Heart left ventricle (tissue), 16 donors: ENCODE data around the gene MGA. TPM values are rescaled to one million over a fixed set of nuclear protein-coding genes. Genes with fewer than 3 reads are reported as not detected.

Source experiments
- ATAC-seq, 4 donors: fragments of 200-7000 bp; cut with Tn5 transposase; one replicate each; pipeline ENCODE4 v1.9.1; 2020 to 2022; ENCODE audit warnings: moderate library complexity in 4 of 4, mild to moderate bottlenecking in 3 of 4, moderate number of reproducible peaks in 1 of 4
- DNase-seq, 5 donors: peaks; one replicate each; pipeline ENCODE4 v3.0.0-alpha.2; 2020
- H3K27ac ChIP-seq, 12 donors: fragments of 200-600 bp; sonication (generic) in 4 of 12; one replicate each; pipeline versions ENCODE4 v1.5.0 to v1.8.0; 2016 to 2022; ENCODE audit warnings: mild to moderate bottlenecking in 2 of 12
- H3K27me3 ChIP-seq, 9 donors: fragments of 200-600 bp; sonication (generic) in 2 of 9; one replicate each; pipeline versions ENCODE4 v1.5.1 to v1.8.0; 2016 to 2022; ENCODE audit warnings: mild to moderate bottlenecking in 3 of 9
- H3K36me3 ChIP-seq, 9 donors: fragments of 200-600 bp; sonication (generic) in 2 of 9; one replicate each; pipeline versions ENCODE4 v1.5.0 to v1.8.0; 2018 to 2022; ENCODE audit warnings: mild to moderate bottlenecking in 2 of 9
- H3K4me1 ChIP-seq, 12 donors: fragments of 200-600 bp; sonication (generic) in 4 of 12; one replicate each; pipeline versions ENCODE4 v1.5.0 to v1.8.0; 2016 to 2022; ENCODE audit warnings: mild to moderate bottlenecking in 3 of 12
- H3K4me3 ChIP-seq, 12 donors: fragments of 200-600 bp; sonication (generic) in 4 of 12; one replicate each; pipeline versions ENCODE4 v1.5.0 to v1.8.0; 2017 to 2022; ENCODE audit warnings: mild to moderate bottlenecking in 9 of 12, moderate library complexity in 4 of 12
- H3K9me3 ChIP-seq, 12 donors: fragments of 200-600 bp; sonication (generic) in 4 of 12; one replicate each; pipeline versions ENCODE4 v1.5.0 to v1.8.0; 2016 to 2022; ENCODE audit warnings: mild to moderate bottlenecking in 1 of 12
- POLR2A ChIP-seq, 2 donors: fragments of 450-650 bp; IDR thresholded peaks; one replicate each; pipeline ENCODE4 v1.6.1; 2017; ENCODE audit warnings: antibody characterized with exemption in 2 of 2, mild to moderate bottlenecking in 2 of 2, moderate library complexity in 2 of 2
- WGBS, 4 donors: extraction: QIAGEN DNeasy Blood & Tissue Kit in 2 of 4; methylation state at CpG; one replicate each; pipeline versions ENCODE4 v1.1.5 to v1.1.7; 2013 to 2018; 5-methylcytosine and 5-hydroxymethylcytosine counted together
- intact Hi-C, 10 donors: fragments of 100-400 bp; cut with DNase I; formaldehyde crosslinking; loops; one replicate each; pipeline versions ENCODE4 v1.11.1 to v1.14.2; 2022
- polyA plus RNA-seq, 2 donors: library from polyadenylated mRNA; stranded (reverse); fragments of 200-250 nt; gene quantifications; one replicate each; pipeline ENCODE4 v1.2.3, GENCODE V29; 2013
- total RNA-seq, 9 donors: library from RNA; depleted of rRNA in 2 of 9; stranded (reverse); fragments of >200 nt in 2 of 9; fragmentation: NEBNext Ultra II Directional in 3 of 9; extraction: Animal tissue kit (Norgen Biotek cat#: 25700) in 3 of 9; gene quantifications; one replicate each; pipeline versions ENCODE4 v1.1.0 to v1.2.4, GENCODE V29; 2016 to 2023
- TF ChIP-seq, protein P1 (sequence below), 12 donors: fragments of 200-600 bp; sonication (generic) in 4 of 12; IDR thresholded peaks; one replicate each; pipeline versions ENCODE4 v1.5.0 to v1.8.0; 2018 to 2022; ENCODE audit warnings: antibody characterized with exemption in 12 of 12, mild to moderate bottlenecking in 5 of 12
- donor health status: ischemic (EF 13 %, LVEDD 7.1; RV severe dilation, severe dysfunction).
- donor health status: healthy with polysubstance abuse.
- donor health status: DM: no; HTN: yes; CAD: no.
- donor health status: DM: no; HTN: no; CAD: no.
- donor health status: ischemic (EF 25% LVEDD 6.9; RV normal size, moderate dysfunction).
- donor health status: ischemic (EF 25% LVEDD 5.7; RV mildly dilated, moderate dysfunction).
- donor health status: healthy.
- donor health status: DM: yes; HTN: yes; CAD: no.
- donor health status: ischemic (EF 35%, LVEDD 5.7; RV mildly dilated, moderate dysfunction).
- donor health status: nonischemic (EF 11% LVEDD 7.7; RV severe dilation, severe dysfunction).
- donor health status: DM: yes; HTN: yes; CAD: no.
- donor health status: PGD.
- donor health status: ischemic (EF 29% LVEDD 5.4; RV normal size, mild dysfunction).
- donor health status: nonischemic (EF 23%, LVEDD 6.1; RV moderate dilation, normal function).

MGA gene
- total and polyA plus RNA-seq, 11 donors: 5.3 to 58.7 (median 34.5) TPM

DNA sequence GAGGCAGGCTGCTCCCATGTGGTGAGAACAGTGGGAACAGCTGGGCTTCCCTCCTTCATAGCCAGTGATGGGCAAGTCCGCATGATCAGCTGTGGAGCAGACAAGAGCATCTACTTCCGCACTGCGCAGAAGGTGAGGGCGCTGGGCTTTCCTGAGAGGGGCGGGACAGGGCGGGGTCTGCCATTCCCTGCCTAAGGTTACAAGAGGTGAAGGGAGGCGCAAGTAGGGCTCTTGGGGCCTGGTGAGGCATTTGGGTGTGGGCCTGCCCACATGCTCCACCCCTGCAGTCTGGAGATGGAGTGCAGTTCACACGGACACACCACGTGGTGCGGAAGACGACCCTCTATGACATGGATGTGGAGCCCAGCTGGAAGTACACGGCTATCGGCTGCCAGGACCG, 157.1 kb downstream of the MGA start:
- intact Hi-C loops: loop anchor here in 6 of 10 donors (10.0 kb wide), 3 partner anchors 213 to 343 kb away; partner anchors contain the start of gene TYRO3 (in 3 of the 6)
- ATAC-seq (no peak), DNase-seq (no peak)
- H3K27ac ChIP-seq: no peak overlapping the region
- H3K36me3 ChIP-seq: peaks cover 0 to 97% (median 88%) of the 10 kb centered on the region in 9 donors
- H3K4me3 ChIP-seq: no peak overlapping the region
- TF ChIP-seq, protein P1, sequence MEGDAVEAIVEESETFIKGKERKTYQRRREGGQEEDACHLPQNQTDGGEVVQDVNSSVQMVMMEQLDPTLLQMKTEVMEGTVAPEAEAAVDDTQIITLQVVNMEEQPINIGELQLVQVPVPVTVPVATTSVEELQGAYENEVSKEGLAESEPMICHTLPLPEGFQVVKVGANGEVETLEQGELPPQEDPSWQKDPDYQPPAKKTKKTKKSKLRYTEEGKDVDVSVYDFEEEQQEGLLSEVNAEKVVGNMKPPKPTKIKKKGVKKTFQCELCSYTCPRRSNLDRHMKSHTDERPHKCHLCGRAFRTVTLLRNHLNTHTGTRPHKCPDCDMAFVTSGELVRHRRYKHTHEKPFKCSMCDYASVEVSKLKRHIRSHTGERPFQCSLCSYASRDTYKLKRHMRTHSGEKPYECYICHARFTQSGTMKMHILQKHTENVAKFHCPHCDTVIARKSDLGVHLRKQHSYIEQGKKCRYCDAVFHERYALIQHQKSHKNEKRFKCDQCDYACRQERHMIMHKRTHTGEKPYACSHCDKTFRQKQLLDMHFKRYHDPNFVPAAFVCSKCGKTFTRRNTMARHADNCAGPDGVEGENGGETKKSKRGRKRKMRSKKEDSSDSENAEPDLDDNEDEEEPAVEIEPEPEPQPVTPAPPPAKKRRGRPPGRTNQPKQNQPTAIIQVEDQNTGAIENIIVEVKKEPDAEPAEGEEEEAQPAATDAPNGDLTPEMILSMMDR (IDR thresholded peaks at IDR 0.05): no peak
- no peak for TF ChIP-seq POLR2A (IDR thresholded peaks at IDR 0.05)
- H3K9me3 ChIP-seq: no peaks in the 10 kb centered on the region
- H3K4me1 ChIP-seq: no peaks in the 10 kb centered on the region
- 91 to 94% (median 93%) methylated on average over 14 of the region's 14 CpGs for WGBS, 4 donors
- no peaks in the 10 kb centered on the region for H3K27me3 ChIP-seq

GRCh38 chr15:41817781-41818180, 157.6 kb downstream of the MGA start:
- no peak for ATAC-seq
- no peaks in the 10 kb centered on the region for H3K27me3 ChIP-seq
- H3K36me3 ChIP-seq: peaks cover 0 to 97% (median 85%) of the 10 kb centered on the region in 9 donors
- 86 to 98% (median 96%) methylated on average over 5 to 6 of the region's 6 CpGs for WGBS, 4 donors
- H3K9me3 ChIP-seq: no peaks in the 10 kb centered on the region
- no peak overlapping the region for H3K27ac ChIP-seq
- DNase-seq: no peak
- H3K4me1 ChIP-seq: no peaks in the 10 kb centered on the region
- TF ChIP-seq, protein P1 (IDR thresholded peaks at IDR 0.05): no peak
- TF ChIP-seq POLR2A (IDR thresholded peaks at IDR 0.05): no peak
- H3K4me3 ChIP-seq: no peak overlapping the region
- intact Hi-C loops: loop anchor here in 6 of 10 donors (10.0 kb wide), 3 partner anchors 213 to 343 kb away; partner anchors contain the start of gene TYRO3 (in 3 of the 6)

DNA sequence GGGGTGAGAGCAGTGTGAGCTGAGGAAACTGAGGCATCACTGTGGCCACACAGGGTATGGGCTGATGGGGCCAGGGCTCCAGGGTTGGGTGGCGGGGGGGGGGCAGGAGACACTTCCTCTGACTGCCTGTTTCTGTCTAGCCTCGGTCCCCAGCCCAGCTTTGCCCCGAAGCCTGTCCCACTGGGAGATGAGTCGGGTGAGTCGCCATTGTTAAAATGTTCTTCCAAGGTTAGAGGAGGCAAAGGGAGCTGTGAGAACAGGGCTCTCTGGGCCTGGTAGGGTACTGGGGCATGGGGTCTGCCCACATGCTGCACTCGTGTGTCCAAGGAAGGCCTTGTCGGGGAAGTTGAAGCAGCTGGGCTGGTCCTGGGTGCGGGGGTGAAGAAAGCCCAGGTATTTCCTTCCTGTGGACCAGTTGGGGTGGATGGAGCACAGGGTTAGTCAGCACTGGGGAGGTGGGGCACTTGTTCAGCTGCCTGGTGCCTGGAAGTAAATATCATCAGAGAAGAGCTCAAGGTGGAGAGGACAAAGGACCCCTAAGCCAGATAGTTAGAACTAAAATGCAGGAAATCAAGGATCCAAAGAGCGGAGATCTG, 159.3 kb downstream of the MGA start:
- 89 to 93% (median 90%) methylated on average over 9 of the region's 9 CpGs for WGBS, 4 donors
- TF ChIP-seq POLR2A (IDR thresholded peaks at IDR 0.05): no peak
- TF ChIP-seq, protein P1 (IDR thresholded peaks at IDR 0.05): no peak
- no peaks in the 10 kb centered on the region for H3K4me1 ChIP-seq
- DNase-seq (no peak), ATAC-seq (no peak)
- intact Hi-C loops: loop anchor here in 6 of 10 donors (5.0 to 10.0 kb wide), 5 partner anchors 78 to 345 kb away; partner anchors contain the start of genes TYRO3 (in 3 of the 6) and EHD4 (in 1 of the 6)
- peaks cover 0 to 98% (median 83%) of the 10 kb centered on the region in 9 donors for H3K36me3 ChIP-seq
- no peak overlapping the region for H3K4me3 ChIP-seq
- H3K27ac ChIP-seq: no peak overlapping the region
- H3K27me3 ChIP-seq: no peaks in the 10 kb centered on the region
- no peaks in the 10 kb centered on the region for H3K9me3 ChIP-seq

DNA sequence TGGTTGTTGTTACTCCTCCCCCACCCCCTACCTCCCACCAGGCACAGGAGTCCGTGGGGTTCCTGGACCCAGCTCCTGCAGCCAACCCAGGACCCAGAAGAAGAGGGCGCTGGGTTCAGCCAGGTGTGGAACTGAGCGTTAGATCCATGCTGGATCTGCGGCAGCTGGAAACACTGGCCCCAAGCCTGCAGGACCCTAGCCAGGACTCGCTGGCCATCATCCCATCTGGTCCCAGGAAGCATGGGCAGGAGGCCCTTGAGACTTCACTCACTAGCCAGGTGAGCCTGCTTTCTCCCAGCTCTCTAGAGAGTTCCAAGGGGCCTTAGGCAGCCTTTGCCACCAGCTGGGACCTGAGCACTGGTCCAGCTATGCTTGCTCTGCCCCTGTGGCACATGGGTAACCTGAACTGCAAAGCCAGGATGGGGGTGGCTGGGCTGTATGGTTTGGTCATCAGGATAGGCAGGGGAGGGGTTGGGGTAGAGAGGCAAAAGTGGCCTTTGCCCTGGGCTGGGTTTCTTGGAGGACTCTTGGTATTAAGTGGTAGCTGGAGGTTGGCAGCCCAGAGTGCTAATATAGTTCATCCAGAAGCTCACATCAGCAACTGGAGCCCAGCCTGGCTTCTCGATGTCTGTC, 160.7 kb downstream of the MGA start:
- TF ChIP-seq POLR2A (IDR thresholded peaks at IDR 0.05): no peak
- TF ChIP-seq, protein P1 (IDR thresholded peaks at IDR 0.05): no peak
- no peaks in the 10 kb centered on the region for H3K9me3 ChIP-seq
- H3K27me3 ChIP-seq: no peaks in the 10 kb centered on the region
- DNase-seq (no peak), ATAC-seq (no peak)
- WGBS, 4 donors: 84 to 88% (median 85%) methylated on average over 5 to 6 of the region's 6 CpGs
- intact Hi-C loops: loop anchor here in 2 of 10 donors (5.0 to 10.0 kb wide), 2 partner anchors 76 to 154 kb away; partner anchors contain the start of gene EHD4 (in 1 of the 2)
- peaks cover 0 to 88% (median 72%) of the 10 kb centered on the region in 9 donors for H3K36me3 ChIP-seq
- H3K27ac ChIP-seq: no peak overlapping the region
- H3K4me1 ChIP-seq: no peaks in the 10 kb centered on the region
- no peak overlapping the region for H3K4me3 ChIP-seq
